Measurements from ENCODE around the gene ADCY3.

DNA sequence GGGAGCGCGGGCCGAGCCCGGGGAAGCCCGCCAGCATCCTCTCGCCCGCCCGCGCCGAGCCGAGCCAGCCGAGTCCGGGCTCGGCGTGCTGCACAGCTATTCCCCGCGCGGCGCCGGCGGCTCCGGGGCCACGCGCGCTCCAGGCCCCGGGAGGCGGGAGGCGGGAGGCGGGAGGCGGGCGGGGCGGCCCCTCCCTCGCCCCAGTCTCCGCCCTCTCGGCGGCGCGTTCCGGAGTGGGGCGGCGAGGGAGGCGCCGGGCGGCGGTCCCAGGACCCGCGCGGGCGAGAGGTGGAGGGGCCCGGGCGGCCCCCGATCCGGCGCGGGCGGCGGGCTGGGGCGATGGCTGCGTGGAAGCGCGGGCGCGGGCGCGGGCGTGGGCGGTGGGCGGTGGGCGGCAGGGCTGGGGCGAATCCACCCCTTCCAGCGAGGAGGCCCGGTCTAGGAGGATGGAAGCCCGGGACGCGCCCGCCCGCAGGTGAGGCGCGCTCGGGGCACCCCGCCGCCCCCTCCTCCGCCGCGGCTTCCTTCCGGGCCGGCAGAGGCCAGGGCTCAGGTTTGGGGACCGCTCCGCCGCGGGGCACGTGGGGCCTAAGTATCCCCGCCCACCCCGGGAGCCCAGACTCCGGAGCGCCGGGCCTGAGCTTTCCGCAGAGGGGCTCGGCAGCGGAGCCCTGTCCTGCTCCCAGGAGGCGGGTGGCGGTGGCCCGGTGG is at the start of gene ADCY3:
- TF ChIP-seq, protein P1, sequence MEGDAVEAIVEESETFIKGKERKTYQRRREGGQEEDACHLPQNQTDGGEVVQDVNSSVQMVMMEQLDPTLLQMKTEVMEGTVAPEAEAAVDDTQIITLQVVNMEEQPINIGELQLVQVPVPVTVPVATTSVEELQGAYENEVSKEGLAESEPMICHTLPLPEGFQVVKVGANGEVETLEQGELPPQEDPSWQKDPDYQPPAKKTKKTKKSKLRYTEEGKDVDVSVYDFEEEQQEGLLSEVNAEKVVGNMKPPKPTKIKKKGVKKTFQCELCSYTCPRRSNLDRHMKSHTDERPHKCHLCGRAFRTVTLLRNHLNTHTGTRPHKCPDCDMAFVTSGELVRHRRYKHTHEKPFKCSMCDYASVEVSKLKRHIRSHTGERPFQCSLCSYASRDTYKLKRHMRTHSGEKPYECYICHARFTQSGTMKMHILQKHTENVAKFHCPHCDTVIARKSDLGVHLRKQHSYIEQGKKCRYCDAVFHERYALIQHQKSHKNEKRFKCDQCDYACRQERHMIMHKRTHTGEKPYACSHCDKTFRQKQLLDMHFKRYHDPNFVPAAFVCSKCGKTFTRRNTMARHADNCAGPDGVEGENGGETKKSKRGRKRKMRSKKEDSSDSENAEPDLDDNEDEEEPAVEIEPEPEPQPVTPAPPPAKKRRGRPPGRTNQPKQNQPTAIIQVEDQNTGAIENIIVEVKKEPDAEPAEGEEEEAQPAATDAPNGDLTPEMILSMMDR (IDR thresholded peaks at IDR 0.05; ENCODE audit: poor library complexity): no peak
- no peak for TF ChIP-seq EZH2 (IDR thresholded peaks at IDR 0.05; ENCODE audit: borderline replicate concordance)
- no peak for TF ChIP-seq EZH2phosphoT487 (IDR thresholded peaks at IDR 0.05; ENCODE audit: low read depth, severe bottlenecking, unreplicated experiment)
